Measurements from ENCODE around the gene YEATS2. TPM values are rescaled to one million over a fixed set of nuclear protein-coding genes. Genes with fewer than 3 reads are reported as not detected.

YEATS2 gene
- total RNA-seq, 1 experiment from 2014 or later: 38.6 TPM

DNA sequence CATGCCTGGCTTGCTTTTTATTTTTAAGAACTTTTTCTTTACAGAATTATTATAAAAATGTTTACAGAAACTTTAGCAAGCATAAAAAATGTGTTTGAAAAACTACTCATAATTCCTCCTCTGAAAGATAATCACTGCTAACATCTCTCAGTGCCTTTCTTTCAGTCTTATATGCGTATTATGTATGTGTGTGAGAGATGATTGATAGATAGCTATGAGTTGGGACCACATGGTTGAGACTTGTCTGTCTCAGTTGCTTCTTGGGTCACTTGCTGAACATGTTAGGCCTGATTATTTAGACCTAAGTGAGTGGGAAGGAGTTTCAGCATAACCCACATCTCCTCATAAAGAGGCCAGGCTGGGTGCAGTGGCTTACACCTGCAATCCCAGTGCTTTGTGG lies 116.6 kb downstream of the YEATS2 start (continued):
- TF ChIP-seq, protein P1, sequence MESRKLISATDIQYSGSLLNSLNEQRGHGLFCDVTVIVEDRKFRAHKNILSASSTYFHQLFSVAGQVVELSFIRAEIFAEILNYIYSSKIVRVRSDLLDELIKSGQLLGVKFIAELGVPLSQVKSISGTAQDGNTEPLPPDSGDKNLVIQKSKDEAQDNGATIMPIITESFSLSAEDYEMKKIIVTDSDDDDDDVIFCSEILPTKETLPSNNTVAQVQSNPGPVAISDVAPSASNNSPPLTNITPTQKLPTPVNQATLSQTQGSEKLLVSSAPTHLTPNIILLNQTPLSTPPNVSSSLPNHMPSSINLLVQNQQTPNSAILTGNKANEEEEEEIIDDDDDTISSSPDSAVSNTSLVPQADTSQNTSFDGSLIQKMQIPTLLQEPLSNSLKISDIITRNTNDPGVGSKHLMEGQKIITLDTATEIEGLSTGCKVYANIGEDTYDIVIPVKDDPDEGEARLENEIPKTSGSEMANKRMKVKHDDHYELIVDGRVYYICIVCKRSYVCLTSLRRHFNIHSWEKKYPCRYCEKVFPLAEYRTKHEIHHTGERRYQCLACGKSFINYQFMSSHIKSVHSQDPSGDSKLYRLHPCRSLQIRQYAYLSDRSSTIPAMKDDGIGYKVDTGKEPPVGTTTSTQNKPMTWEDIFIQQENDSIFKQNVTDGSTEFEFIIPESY (IDR thresholded peaks at IDR 0.05; ENCODE audit: extremely low read depth, insufficient replicate concordance, low read length): no peak

DNA sequence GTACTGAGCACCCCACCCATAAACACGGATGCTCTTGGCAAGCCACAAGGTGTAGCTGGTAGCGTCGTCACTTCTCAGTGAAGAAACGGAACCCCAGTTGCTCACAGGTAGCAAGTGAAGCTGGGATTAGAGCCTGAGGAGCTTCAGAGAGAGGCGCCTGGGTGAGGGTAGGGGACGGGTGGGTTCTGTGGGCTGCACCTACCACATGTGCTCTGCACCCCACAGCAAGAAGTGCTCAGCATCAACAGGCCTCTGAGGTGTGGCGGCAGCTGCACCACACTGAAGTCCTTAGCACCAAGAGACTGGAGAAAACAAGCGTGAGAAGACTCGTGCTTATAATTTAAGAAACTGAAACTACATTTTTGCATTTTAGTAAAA lies 118.0 kb downstream of the YEATS2 start:
- Histone ChIP-seq H3K9ac (ENCODE audit: low read length) (no peak overlapping the region), H3K9me3 (ENCODE audit: control insufficient read depth in 1 of 2, insufficient read depth in 1 of 2, low read depth in 1 of 2, low read length in 2 of 2) (no peaks in the 10 kb centered on the region), H3K79me2 (ENCODE audit: insufficient read depth, low read length) (no peaks in the 10 kb centered on the region), H3K36me3 (ENCODE audit: control insufficient read depth in 1 of 2, insufficient read depth in 2 of 2, low read length in 2 of 2) (peaks cover 2 to 4% of the 10 kb centered on the region in 2 experiments; a peak in 2 of 4 replicates), H3K9me2 (ENCODE audit: insufficient read depth) (no peaks in the 10 kb centered on the region), H3K27me3 (ENCODE audit: insufficient read depth, low read length) (no peaks in the 10 kb centered on the region), H4K20me1 (ENCODE audit: insufficient read depth) (no peaks in the 10 kb centered on the region), H3K4me2 (ENCODE audit: low read length) (no peak overlapping the region), H3K4me3 (replicated peaks in 1 of 2; ENCODE audit: low read depth in 1 of 2, low read length in 2 of 2) (no peak overlapping the region), H3K27ac (ENCODE audit: low read depth, low read length) (no peak overlapping the region), H2AFZ (ENCODE audit: low read depth, low read length, poor library complexity, severe bottlenecking) (no peak overlapping the region), H3K4me1 (ENCODE audit: control insufficient read depth in 1 of 2, insufficient read depth in 2 of 2, low read length in 2 of 2) (no peaks in the 10 kb centered on the region)
- TF ChIP-seq ZNF274 (IDR thresholded peaks at IDR 0.05; ENCODE audit: low read depth, low read length) (no peak), EGR1 (IDR thresholded peaks at IDR 0.05; ENCODE audit: low read depth) (no peak), ZFX (IDR thresholded peaks at IDR 0.05) (no peak), POLR2AphosphoS5 (IDR thresholded peaks at IDR 0.05; ENCODE audit: low read depth, low read length) (no peak), POLR2A (IDR thresholded peaks at IDR 0.05; ENCODE audit: borderline replicate concordance, extremely low read depth, insufficient read depth, insufficient read length) (no peak), ELF1 (IDR thresholded peaks at IDR 0.05; ENCODE audit: borderline replicate concordance, low read depth) (no peak), YY1 (IDR thresholded peaks at IDR 0.05; ENCODE audit: extremely low read depth, insufficient replicate concordance, low read depth, low read length) (no peak), SP1 (IDR thresholded peaks at IDR 0.05; ENCODE audit: low read depth) (no peak), TCF7L2 (IDR thresholded peaks at IDR 0.05; ENCODE audit: borderline replicate concordance, extremely low read depth, insufficient read depth, insufficient read length) (no peak), RAD21 (IDR thresholded peaks at IDR 0.05; ENCODE audit: low read depth) (no peak), SIN3A (IDR thresholded peaks at IDR 0.05; ENCODE audit: low read depth) (no peak), SRF (IDR thresholded peaks at IDR 0.05; ENCODE audit: low read depth) (no peak), EZH2 (IDR thresholded peaks at IDR 0.05) (no peak), CBX3 (IDR thresholded peaks at IDR 0.05; ENCODE audit: low read depth) (no peak)
- TF ChIP-seq, protein P1 (IDR thresholded peaks at IDR 0.05; ENCODE audit: extremely low read depth, insufficient replicate concordance, low read length): no peak
- TF ChIP-seq, protein P2, sequence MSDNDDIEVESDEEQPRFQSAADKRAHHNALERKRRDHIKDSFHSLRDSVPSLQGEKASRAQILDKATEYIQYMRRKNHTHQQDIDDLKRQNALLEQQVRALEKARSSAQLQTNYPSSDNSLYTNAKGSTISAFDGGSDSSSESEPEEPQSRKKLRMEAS (IDR thresholded peaks at IDR 0.05): no peak
- TF ChIP-seq, protein P3, sequence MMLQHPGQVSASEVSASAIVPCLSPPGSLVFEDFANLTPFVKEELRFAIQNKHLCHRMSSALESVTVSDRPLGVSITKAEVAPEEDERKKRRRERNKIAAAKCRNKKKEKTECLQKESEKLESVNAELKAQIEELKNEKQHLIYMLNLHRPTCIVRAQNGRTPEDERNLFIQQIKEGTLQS (IDR thresholded peaks at IDR 0.05): no peak
- TF ChIP-seq, protein P4, sequence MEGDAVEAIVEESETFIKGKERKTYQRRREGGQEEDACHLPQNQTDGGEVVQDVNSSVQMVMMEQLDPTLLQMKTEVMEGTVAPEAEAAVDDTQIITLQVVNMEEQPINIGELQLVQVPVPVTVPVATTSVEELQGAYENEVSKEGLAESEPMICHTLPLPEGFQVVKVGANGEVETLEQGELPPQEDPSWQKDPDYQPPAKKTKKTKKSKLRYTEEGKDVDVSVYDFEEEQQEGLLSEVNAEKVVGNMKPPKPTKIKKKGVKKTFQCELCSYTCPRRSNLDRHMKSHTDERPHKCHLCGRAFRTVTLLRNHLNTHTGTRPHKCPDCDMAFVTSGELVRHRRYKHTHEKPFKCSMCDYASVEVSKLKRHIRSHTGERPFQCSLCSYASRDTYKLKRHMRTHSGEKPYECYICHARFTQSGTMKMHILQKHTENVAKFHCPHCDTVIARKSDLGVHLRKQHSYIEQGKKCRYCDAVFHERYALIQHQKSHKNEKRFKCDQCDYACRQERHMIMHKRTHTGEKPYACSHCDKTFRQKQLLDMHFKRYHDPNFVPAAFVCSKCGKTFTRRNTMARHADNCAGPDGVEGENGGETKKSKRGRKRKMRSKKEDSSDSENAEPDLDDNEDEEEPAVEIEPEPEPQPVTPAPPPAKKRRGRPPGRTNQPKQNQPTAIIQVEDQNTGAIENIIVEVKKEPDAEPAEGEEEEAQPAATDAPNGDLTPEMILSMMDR (IDR thresholded peaks at IDR 0.05 in 2 of 3, conservative IDR thresholded peaks at IDR 0.05 in 1 of 3; ENCODE audit: borderline replicate concordance in 1 of 3, insufficient read depth in 1 of 3, low read depth in 2 of 3, low read length in 2 of 3): no peak
- no TSS peak for BruUV-seq (replicated peaks)
- ATAC-seq: no peak
- CTCF ChIA-PET: no interaction called here
- DNase-seq (ENCODE audit: low read depth, low spot score): no peak
- RAD21 ChIA-PET (ENCODE audit: low non-redundant PET in 1 of 2, low total read pairs in 2 of 2, uncharacterized antibody in 2 of 2, unreplicated experiment in 2 of 2): no interaction called here
- intact Hi-C loops (cut with micrococcal nuclease): no loop called here
- POLR2A ChIA-PET: no interaction called here

All from HCT116 (cell line).